GM12878 (cell line): Measurements from ENCODE around the gene LTA. TPM values are rescaled to one million over a fixed set of nuclear protein-coding genes. Genes with fewer than 3 reads are reported as not detected.

Experiments used
- CHD4 ChIP-seq: fragments of 200-600 bp; sonication (generic); IDR thresholded peaks from 2 replicates; pipeline ENCODE4 v1.6.1; 2016; ENCODE audit warnings: mild to moderate bottlenecking
- E2F8 ChIP-seq: fragments of 450-650 bp; IDR thresholded peaks from 2 replicates; pipeline ENCODE4 v1.6.1; 2018; ENCODE audit warnings: mild to moderate bottlenecking, low read depth, moderate library complexity; ENCODE audit not compliant: partially characterized antibody
- IKZF2 ChIP-seq, 2 experiments: fragments of 450-650 bp; IDR thresholded peaks; 2 replicates each; pipeline ENCODE4 v1.6.1; 2017; ENCODE audit warnings: mild to moderate bottlenecking in 2 of 2, moderate library complexity in 2 of 2
- MXI1 ChIP-seq: fragments of 150-350 bp; IDR thresholded peaks from 2 replicates; pipeline ENCODE4 v1.6.1; 2011; ENCODE audit warnings: low read depth, mild to moderate bottlenecking, inconsistent platforms, low read length, improper control_type of control experiment
- MYB ChIP-seq: fragments of 150-350 bp; IDR thresholded peaks from 2 replicates; pipeline ENCODE4 v1.6.1; 2014; ENCODE audit warnings: mild to moderate bottlenecking, low read depth, low read length, borderline replicate concordance
- NFIC ChIP-seq: IDR thresholded peaks from 2 replicates; pipeline ENCODE4 v1.6.1; 2012; ENCODE audit warnings: low read depth, mild to moderate bottlenecking, inconsistent platforms, low read length, moderate library complexity
- RUNX3 ChIP-seq: IDR thresholded peaks from 2 replicates; pipeline ENCODE4 v1.6.1; 2012; ENCODE audit warnings: low read length, inconsistent platforms
- ZNF24 ChIP-seq: fragments of 450-650 bp; IDR thresholded peaks from 2 replicates; pipeline ENCODE4 v1.6.1; 2017; ENCODE audit warnings: antibody characterized with exemption, mild to moderate bottlenecking
- ZNF622 ChIP-seq: fragments of 450-650 bp; IDR thresholded peaks from 2 replicates; pipeline ENCODE4 v1.6.1; 2017; ENCODE audit warnings: mild to moderate bottlenecking, inconsistent platforms
- polyA plus RNA-seq, 11 experiments: library from polyadenylated mRNA; depleted of rRNA in 4 of 11; unstranded in 6 of 11; stranded (reverse) in 5 of 11; fragments of >200 nt; fragmentation: Nextera tagmentation in 4 of 11; fragmentation: Illumina TruSeq in 1 of 11; extraction: Ambion mirVana in 4 of 11; extraction: Trizol in 1 of 11; gene quantifications; 1 replicate in 1 of 11; 2 replicates in 10 of 11; pipeline versions ENCODE4 v1.2.1 to v1.2.3, GENCODE V29; 2011 to 2016; ENCODE audit warnings: inconsistent platforms in 2 of 11, missing spikeins in 2 of 11, low read depth in 1 of 11
- total RNA-seq, 4 experiments: library from RNA; depleted of rRNA in 3 of 4; stranded (reverse); fragments of >200 nt in 3 of 4; fragmentation: Illumina TruSeq in 1 of 4; extraction: Trizol in 1 of 4; gene quantifications; 2 replicates each; pipeline versions ENCODE4 v1.2.1 to v1.2.3, GENCODE V29; 2013 to 2021
- TF ChIP-seq, protein P1 (sequence below): fragments of 450-650 bp; IDR thresholded peaks from 2 replicates; pipeline ENCODE4 v1.6.1; 2017; ENCODE audit warnings: mild to moderate bottlenecking, moderate library complexity
- TF ChIP-seq, protein P2 (sequence below): IDR thresholded peaks from 2 replicates; pipeline ENCODE4 v1.6.1; 2011; ENCODE audit warnings: borderline replicate concordance, low read depth, mild to moderate bottlenecking, moderate library complexity, low read length; ENCODE audit not compliant: insufficient read depth, poor library complexity, severe bottlenecking

The LTA gene
- total and polyA plus RNA-seq, 10 of the 15 experiments (the other 5 are each of a cell fraction or from before 2014, with no cell fraction given): 27.5 to 100 (median 75.1) TPM

DNA sequence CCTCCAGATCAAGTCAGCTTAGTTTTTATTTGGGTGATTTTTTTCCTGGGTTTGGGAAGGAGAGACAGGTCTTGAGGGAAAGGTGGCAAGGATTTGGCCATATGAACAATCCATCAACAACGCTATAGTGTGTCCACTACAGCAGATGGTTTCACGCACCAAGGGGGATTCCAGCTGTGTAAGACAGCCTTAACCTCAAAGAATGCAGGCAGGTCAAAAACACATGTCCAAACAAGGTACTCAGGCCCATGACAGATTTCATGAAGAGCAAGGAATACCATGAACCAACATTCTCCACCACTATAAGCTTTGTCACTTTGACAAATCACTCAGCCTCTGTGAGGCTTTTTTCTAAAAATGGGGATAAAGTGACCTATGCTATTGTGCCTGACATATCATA is 44.9 kb downstream of the LTA start (continued):
- TF ChIP-seq IKZF2 (IDR thresholded peaks at IDR 0.05): 0 out of 4 replicates have a peak, but pooled peaks of 1 of the 2 experiments have one; percentile 17
- TF ChIP-seq, protein P1, sequence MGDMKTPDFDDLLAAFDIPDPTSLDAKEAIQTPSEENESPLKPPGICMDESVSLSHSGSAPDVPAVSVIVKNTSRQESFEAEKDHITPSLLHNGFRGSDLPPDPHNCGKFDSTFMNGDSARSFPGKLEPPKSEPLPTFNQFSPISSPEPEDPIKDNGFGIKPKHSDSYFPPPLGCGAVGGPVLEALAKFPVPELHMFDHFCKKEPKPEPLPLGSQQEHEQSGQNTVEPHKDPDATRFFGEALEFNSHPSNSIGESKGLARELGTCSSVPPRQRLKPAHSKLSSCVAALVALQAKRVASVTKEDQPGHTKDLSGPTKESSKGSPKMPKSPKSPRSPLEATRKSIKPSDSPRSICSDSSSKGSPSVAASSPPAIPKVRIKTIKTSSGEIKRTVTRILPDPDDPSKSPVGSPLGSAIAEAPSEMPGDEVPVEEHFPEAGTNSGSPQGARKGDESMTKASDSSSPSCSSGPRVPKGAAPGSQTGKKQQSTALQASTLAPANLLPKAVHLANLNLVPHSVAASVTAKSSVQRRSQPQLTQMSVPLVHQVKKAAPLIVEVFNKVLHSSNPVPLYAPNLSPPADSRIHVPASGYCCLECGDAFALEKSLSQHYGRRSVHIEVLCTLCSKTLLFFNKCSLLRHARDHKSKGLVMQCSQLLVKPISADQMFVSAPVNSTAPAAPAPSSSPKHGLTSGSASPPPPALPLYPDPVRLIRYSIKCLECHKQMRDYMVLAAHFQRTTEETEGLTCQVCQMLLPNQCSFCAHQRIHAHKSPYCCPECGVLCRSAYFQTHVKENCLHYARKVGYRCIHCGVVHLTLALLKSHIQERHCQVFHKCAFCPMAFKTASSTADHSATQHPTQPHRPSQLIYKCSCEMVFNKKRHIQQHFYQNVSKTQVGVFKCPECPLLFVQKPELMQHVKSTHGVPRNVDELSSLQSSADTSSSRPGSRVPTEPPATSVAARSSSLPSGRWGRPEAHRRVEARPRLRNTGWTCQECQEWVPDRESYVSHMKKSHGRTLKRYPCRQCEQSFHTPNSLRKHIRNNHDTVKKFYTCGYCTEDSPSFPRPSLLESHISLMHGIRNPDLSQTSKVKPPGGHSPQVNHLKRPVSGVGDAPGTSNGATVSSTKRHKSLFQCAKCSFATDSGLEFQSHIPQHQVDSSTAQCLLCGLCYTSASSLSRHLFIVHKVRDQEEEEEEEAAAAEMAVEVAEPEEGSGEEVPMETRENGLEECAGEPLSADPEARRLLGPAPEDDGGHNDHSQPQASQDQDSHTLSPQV: no peak
- TF ChIP-seq ZNF24: no peak
- no peak for TF ChIP-seq NFIC
- TF ChIP-seq, protein P2, sequence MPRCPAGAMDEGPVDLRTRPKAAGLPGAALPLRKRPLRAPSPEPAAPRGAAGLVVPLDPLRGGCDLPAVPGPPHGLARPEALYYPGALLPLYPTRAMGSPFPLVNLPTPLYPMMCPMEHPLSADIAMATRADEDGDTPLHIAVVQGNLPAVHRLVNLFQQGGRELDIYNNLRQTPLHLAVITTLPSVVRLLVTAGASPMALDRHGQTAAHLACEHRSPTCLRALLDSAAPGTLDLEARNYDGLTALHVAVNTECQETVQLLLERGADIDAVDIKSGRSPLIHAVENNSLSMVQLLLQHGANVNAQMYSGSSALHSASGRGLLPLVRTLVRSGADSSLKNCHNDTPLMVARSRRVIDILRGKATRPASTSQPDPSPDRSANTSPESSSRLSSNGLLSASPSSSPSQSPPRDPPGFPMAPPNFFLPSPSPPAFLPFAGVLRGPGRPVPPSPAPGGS: no peak
- TF ChIP-seq RUNX3: peak; percentile 74
- no peak for TF ChIP-seq MXI1
- TF ChIP-seq CHD4: no peak
- no peak for TF ChIP-seq E2F8
- no peak for TF ChIP-seq MYB
- TF ChIP-seq ZNF622: no peak
